GM12878 (cell line): ENCODE measurements around the gene PLPPR1. TPM values are rescaled to one million over a fixed set of nuclear protein-coding genes. Genes with fewer than 3 reads are reported as not detected.

Experiments
- ATAC-seq: fragments of 200-7000 bp; cut with Tn5 transposase; 3 replicates; pipeline ENCODE4 v1.9.1; 2020; ENCODE audit warnings: mild to moderate bottlenecking, moderate library complexity
- BruUV-seq: library from RNA; stranded (reverse); fragments of 400-500 nt; replicated peaks from 2 replicates; lab custom pipeline; 2021; lab: Mats Ljungman, UMichigan
- CTCF ChIA-PET: fragments of 300-600 bp; sonication (Branson Sonifier 250); formaldehyde crosslinking; extraction: SDS; loops from one replicate; lab custom pipeline; 2021; ENCODE audit warnings: inconsistent platforms; lab: Yijun Ruan, JAX
- POLR2A ChIA-PET: fragments of 350-600 bp; formaldehyde crosslinking; extraction: SDS; loops from one replicate; lab custom pipeline; 2021; ENCODE audit warnings: inconsistent platforms; lab: Charles Lee
- RAD21 ChIA-PET: fragments of 300-600 bp; sonication (Branson Sonifier 250); formaldehyde crosslinking; loops from one replicate; lab custom pipeline; 2023; ENCODE audit warnings: antibody characterized with exemption; ENCODE audit not compliant: unreplicated experiment; lab: Charles Lee
- SMC1A ChIA-PET: fragments of 300-600 bp; sonication (Branson Sonifier 250); formaldehyde crosslinking; loops from one replicate; lab custom pipeline; 2023; ENCODE audit not compliant: unreplicated experiment, uncharacterized antibody; lab: Charles Lee
- DNase-seq: peaks from one replicate; pipeline ENCODE4 v3.0.0-alpha.2; 2011; ENCODE audit warnings: low read depth, low spot score
- FAIRE-seq: peaks from 3 replicates; lab custom pipeline; 2011; peaks lifted over from hg19 to GRCh38; lab: Jason Lieb, UNC
- H2AFZ ChIP-seq: 2 replicates; pipeline ENCODE4 v1.6.0; 2011; ENCODE audit warnings: low read depth, low read length, control low read depth; ENCODE audit not compliant: control insufficient read depth
- H3K27ac ChIP-seq: 2 replicates; pipeline ENCODE4 v1.5.1; 2011; ENCODE audit warnings: control low read depth; ENCODE audit not compliant: control insufficient read depth, insufficient read depth
- H3K27me3 ChIP-seq, 2 experiments: replicated peaks in 1 of 2; 2 replicates each; pipeline versions ENCODE4 v1.6.0 to v1.6.1; 2011; ENCODE audit warnings: low read length in 1 of 2; ENCODE audit not compliant: control insufficient read depth in 2 of 2, insufficient read depth in 2 of 2
- H3K36me3 ChIP-seq, 2 experiments: 2 replicates each; pipeline ENCODE4 v1.5.1; 2011; ENCODE audit warnings: low read length in 1 of 2; ENCODE audit not compliant: control insufficient read depth in 2 of 2, insufficient read depth in 2 of 2
- H3K4me1 ChIP-seq: 2 replicates; pipeline ENCODE4 v1.6.1; 2011; ENCODE audit warnings: mild to moderate bottlenecking, low read length, moderate library complexity, mixed read lengths; ENCODE audit not compliant: control insufficient read depth, insufficient read depth
- H3K4me2 ChIP-seq: 2 replicates; pipeline ENCODE4 v1.6.0; 2011; ENCODE audit warnings: control low read depth; ENCODE audit not compliant: control insufficient read depth, insufficient read depth
- H3K4me3 ChIP-seq: fragments of 200-600 bp; sonication (generic); 2 replicates; pipeline ENCODE4 v1.5.1; 2016
- H3K79me2 ChIP-seq: 2 replicates; pipeline ENCODE4 v1.6.0; 2011; ENCODE audit warnings: low read length; ENCODE audit not compliant: control insufficient read depth, insufficient read depth
- H3K9ac ChIP-seq: 2 replicates; pipeline ENCODE4 v1.8.0; 2011; ENCODE audit warnings: low read length, control low read depth, mixed read lengths; ENCODE audit not compliant: control insufficient read depth, insufficient read depth
- H3K9me3 ChIP-seq: replicated peaks from 3 replicates; pipeline ENCODE4 v1.5.1; 2011; ENCODE audit warnings: mild to moderate bottlenecking, low read length; ENCODE audit not compliant: control insufficient read depth, insufficient read depth
- H4K20me1 ChIP-seq: 2 replicates; pipeline ENCODE4 v1.6.0; 2011; ENCODE audit not compliant: control insufficient read depth, insufficient read depth
- CEBPB ChIP-seq, 2 experiments: fragments of 150-350 bp in 1 of 2; IDR thresholded peaks; 2 replicates each; pipeline ENCODE4 v1.6.1; 2012 to 2014; ENCODE audit warnings: low read depth in 2 of 2, low read length in 2 of 2, borderline replicate concordance in 1 of 2, inconsistent platforms in 1 of 2
- FOS ChIP-seq: IDR thresholded peaks from 3 replicates; pipeline ENCODE4 v1.6.1; 2011; ENCODE audit warnings: borderline replicate concordance; ENCODE audit not compliant: insufficient read length; ENCODE audit errors: extremely low read depth
- GATAD2B ChIP-seq: fragments of 450-650 bp; conservative IDR thresholded peaks from 2 replicates; pipeline ENCODE4 v1.6.1; 2017; ENCODE audit warnings: low read depth, mild to moderate bottlenecking, moderate library complexity
- HDAC2 ChIP-seq: fragments of 200-600 bp; sonication (generic); IDR thresholded peaks from 2 replicates; pipeline ENCODE4 v1.6.1; 2017
- MEF2B ChIP-seq: fragments of 450-650 bp; IDR thresholded peaks from 2 replicates; pipeline ENCODE4 v1.6.1; 2018; ENCODE audit warnings: mild to moderate bottlenecking, moderate library complexity; ENCODE audit not compliant: partially characterized antibody, poor library complexity, severe bottlenecking
- MXI1 ChIP-seq: fragments of 150-350 bp; IDR thresholded peaks from 2 replicates; pipeline ENCODE4 v1.6.1; 2011; ENCODE audit warnings: low read depth, mild to moderate bottlenecking, inconsistent platforms, low read length, improper control_type of control experiment
- NR2C1 ChIP-seq: fragments of 450-650 bp; IDR thresholded peaks from 2 replicates; pipeline ENCODE4 v1.6.1; 2017; ENCODE audit warnings: antibody characterized with exemption, mild to moderate bottlenecking, moderate library complexity
- NR2F1 ChIP-seq: fragments of 450-650 bp; conservative IDR thresholded peaks from 2 replicates; pipeline ENCODE4 v1.6.1; 2017; ENCODE audit warnings: mild to moderate bottlenecking
- NRF1 ChIP-seq: conservative IDR thresholded peaks from 2 replicates; pipeline ENCODE4 v1.6.1; 2011; ENCODE audit warnings: mild to moderate bottlenecking, low read depth, low read length, improper control_type of control experiment
- POU2F2 ChIP-seq: IDR thresholded peaks from 3 replicates; pipeline ENCODE4 v1.6.1; 2011; ENCODE audit warnings: low read depth, mild to moderate bottlenecking, low read length, borderline replicate concordance
- RFX5 ChIP-seq: IDR thresholded peaks from 2 replicates; pipeline ENCODE4 v1.6.1; 2011; ENCODE audit warnings: low read depth, low read length, improper control_type of control experiment
- RUNX3 ChIP-seq: IDR thresholded peaks from 2 replicates; pipeline ENCODE4 v1.6.1; 2012; ENCODE audit warnings: low read length, inconsistent platforms
- SIX5 ChIP-seq: IDR thresholded peaks from 2 replicates; pipeline ENCODE4 v1.6.1; 2011; ENCODE audit warnings: mild to moderate bottlenecking, low read depth, low read length, moderate library complexity; ENCODE audit not compliant: severe bottlenecking
- SMAD1 ChIP-seq: fragments of 450-650 bp; IDR thresholded peaks from 2 replicates; pipeline ENCODE4 v1.6.1; 2018; ENCODE audit warnings: mild to moderate bottlenecking, low read depth; ENCODE audit not compliant: partially characterized antibody
- SUPT20H ChIP-seq: IDR thresholded peaks from 2 replicates; pipeline ENCODE4 v1.6.1; 2011; ENCODE audit warnings: low read depth, mild to moderate bottlenecking, low read length, moderate library complexity, borderline replicate concordance; ENCODE audit not compliant: control insufficient read depth
- YY1 ChIP-seq: IDR thresholded peaks from 2 replicates; pipeline ENCODE4 v1.6.1; 2011; ENCODE audit warnings: low read depth, mild to moderate bottlenecking, low read length
- ZNF622 ChIP-seq: fragments of 450-650 bp; IDR thresholded peaks from 2 replicates; pipeline ENCODE4 v1.6.1; 2017; ENCODE audit warnings: mild to moderate bottlenecking, inconsistent platforms
- ZZZ3 ChIP-seq: IDR thresholded peaks from 2 replicates; pipeline ENCODE4 v1.6.1; 2011; ENCODE audit warnings: low read depth; ENCODE audit not compliant: control insufficient read depth, insufficient read length
- in situ Hi-C: fragments of 300-500 bp; cut with MboI; formaldehyde crosslinking; loops from 9 replicates; pipeline ENCODE4 v1.14.3; 2018; ENCODE audit warnings: mixed read lengths
- intact Hi-C: fragments of 100-400 bp; cut with micrococcal nuclease; formaldehyde crosslinking; loops from one replicate; pipeline ENCODE4 v1.14.2; 2022; ENCODE audit not compliant: unreplicated experiment
- polyA plus RNA-seq, 11 experiments: library from polyadenylated mRNA; depleted of rRNA in 4 of 11; unstranded in 6 of 11; stranded (reverse) in 5 of 11; fragments of >200 nt; fragmentation: Nextera tagmentation in 4 of 11; fragmentation: Illumina TruSeq in 1 of 11; extraction: Ambion mirVana in 4 of 11; extraction: Trizol in 1 of 11; gene quantifications; 1 replicate in 1 of 11; 2 replicates in 10 of 11; pipeline versions ENCODE4 v1.2.1 to v1.2.3, GENCODE V29; 2011 to 2016; ENCODE audit warnings: inconsistent platforms in 2 of 11, missing spikeins in 2 of 11, low read depth in 1 of 11
- total RNA-seq, 4 experiments: library from RNA; depleted of rRNA in 3 of 4; stranded (reverse); fragments of >200 nt in 3 of 4; fragmentation: Illumina TruSeq in 1 of 4; extraction: Trizol in 1 of 4; gene quantifications; 2 replicates each; pipeline versions ENCODE4 v1.2.1 to v1.2.3, GENCODE V29; 2013 to 2021
- TF ChIP-seq, protein P1 (sequence below): fragments of 450-650 bp; IDR thresholded peaks from 2 replicates; pipeline ENCODE4 v1.6.1; 2017; ENCODE audit warnings: mild to moderate bottlenecking, low read depth, inconsistent platforms; ENCODE audit not compliant: poor library complexity, severe bottlenecking

PLPPR1 gene
- total and polyA plus RNA-seq, 10 of the 15 experiments (the other 5 are each of a cell fraction or from before 2014, with no cell fraction given) = 0.69 TPM; not detected in 9

DNA sequence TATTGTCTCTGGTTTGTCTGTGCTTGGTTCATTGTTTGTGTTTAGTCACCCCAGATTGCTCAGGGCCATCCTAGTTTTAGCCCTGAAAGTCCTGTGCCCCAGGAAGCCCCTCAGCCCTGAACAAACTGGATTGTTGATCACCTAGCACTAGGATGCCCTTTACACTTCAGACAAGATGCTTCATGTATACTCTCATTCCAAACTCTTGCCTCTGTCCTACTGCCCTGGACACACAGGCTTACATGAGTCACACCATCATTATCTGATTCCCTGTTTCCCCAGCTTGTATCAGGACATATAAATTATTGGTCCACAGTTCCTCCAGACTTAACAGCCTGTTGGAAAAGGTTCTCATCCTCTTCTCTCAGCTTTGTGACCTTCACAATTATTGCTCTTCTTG, 236.2 kb downstream of the PLPPR1 start:
- CTCF ChIA-PET = no interaction called here
- RAD21 ChIA-PET = no interaction called here
- no peak overlapping the region for H3K4me2 ChIP-seq
- FAIRE-seq (no peak), ATAC-seq (no peak), DNase-seq (no peak)
- no peaks in the 10 kb centered on the region for H3K4me1 ChIP-seq
- no peak overlapping the region for H3K27ac ChIP-seq
- no peaks in the 10 kb centered on the region for H3K27me3 ChIP-seq
- H3K36me3 ChIP-seq = no peaks in the 10 kb centered on the region
- TF ChIP-seq POU2F2 (no peak), ZZZ3 (no peak), FOS (no peak), YY1 (no peak), SMAD1 (no peak), RUNX3 (no peak), RFX5 (no peak), GATAD2B (no peak), CEBPB (IDR thresholded peaks at IDR 0.05; ENCODE audit: borderline replicate concordance in 1 of 2, low read depth in 2 of 2, low read length in 2 of 2) (no peak), NR2F1 (no peak), MXI1 (no peak), HDAC2 (no peak), NR2C1 (no peak), NRF1 (no peak), SIX5 (no peak), MEF2B (no peak), SUPT20H (no peak), ZNF622 (no peak)
- TF ChIP-seq, protein P1, sequence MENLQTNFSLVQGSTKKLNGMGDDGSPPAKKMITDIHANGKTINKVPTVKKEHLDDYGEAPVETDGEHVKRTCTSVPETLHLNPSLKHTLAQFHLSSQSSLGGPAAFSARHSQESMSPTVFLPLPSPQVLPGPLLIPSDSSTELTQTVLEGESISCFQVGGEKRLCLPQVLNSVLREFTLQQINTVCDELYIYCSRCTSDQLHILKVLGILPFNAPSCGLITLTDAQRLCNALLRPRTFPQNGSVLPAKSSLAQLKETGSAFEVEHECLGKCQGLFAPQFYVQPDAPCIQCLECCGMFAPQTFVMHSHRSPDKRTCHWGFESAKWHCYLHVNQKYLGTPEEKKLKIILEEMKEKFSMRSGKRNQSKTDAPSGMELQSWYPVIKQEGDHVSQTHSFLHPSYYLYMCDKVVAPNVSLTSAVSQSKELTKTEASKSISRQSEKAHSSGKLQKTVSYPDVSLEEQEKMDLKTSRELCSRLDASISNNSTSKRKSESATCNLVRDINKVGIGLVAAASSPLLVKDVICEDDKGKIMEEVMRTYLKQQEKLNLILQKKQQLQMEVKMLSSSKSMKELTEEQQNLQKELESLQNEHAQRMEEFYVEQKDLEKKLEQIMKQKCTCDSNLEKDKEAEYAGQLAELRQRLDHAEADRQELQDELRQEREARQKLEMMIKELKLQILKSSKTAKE = no peak
- POLR2A ChIA-PET = no interaction called here
- in situ Hi-C loops (no loop called here), intact Hi-C loops (no loop called here)
- H3K9me3 ChIP-seq = no peaks in the 10 kb centered on the region
- no peaks in the 10 kb centered on the region for H3K79me2 ChIP-seq
- no peaks in the 10 kb centered on the region for H4K20me1 ChIP-seq
- SMC1A ChIA-PET = interaction anchor here (0.7 kb wide), 1 partner anchor 9 kb away, joined by 4 read pairs; no protein-coding TSS in a partner anchor
- no peak overlapping the region for H3K9ac ChIP-seq
- H3K4me3 ChIP-seq = no peak overlapping the region
- no peak overlapping the region for H2AFZ ChIP-seq
- no TSS peak for BruUV-seq
